PC-3 (cell line): ENCODE data around the gene TMC2.

ENCODE experiments used
- CTCF ChIP-seq: fragments of 300-600 bp; sonication (generic); conservative IDR thresholded peaks from 2 replicates; pipeline ENCODE4 v1.5.1; 2017; ENCODE audit warnings: antibody characterized with exemption, low read depth, mild to moderate bottlenecking, low read length
- EZH2 ChIP-seq: fragments of 300-600 bp; sonication (generic); IDR thresholded peaks from one replicate; pipeline ENCODE4 v1.6.1; 2017; ENCODE audit warnings: antibody characterized with exemption, mild to moderate bottlenecking, low read length; ENCODE audit not compliant: unreplicated experiment
- EZH2phosphoT487 ChIP-seq: fragments of 300-600 bp; sonication (generic); IDR thresholded peaks from 2 replicates; pipeline ENCODE4 v1.6.1; 2018; ENCODE audit warnings: mild to moderate bottlenecking, antibody characterized with exemption, low read length, borderline replicate concordance

DNA sequence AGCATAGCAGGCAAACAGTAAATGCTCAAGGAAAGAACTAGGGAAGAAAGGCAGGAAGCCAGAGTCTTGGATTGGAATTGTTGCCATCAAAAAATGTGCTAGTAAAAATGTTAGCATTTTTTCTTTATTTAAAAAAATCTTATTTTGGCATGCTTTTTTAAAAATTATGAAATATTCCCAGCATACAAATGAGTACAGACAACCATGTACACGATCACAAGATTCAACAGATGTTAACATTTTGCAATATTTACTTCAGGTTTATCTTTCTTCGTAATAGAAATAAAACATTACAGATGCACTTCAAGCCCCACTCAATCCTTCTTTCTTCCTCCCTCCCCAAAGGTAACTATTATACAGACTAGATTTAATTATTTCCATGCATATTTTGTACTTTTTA, 88.7 kb downstream of the TMC2 start:
- TF ChIP-seq CTCF = no peak
- no peak for TF ChIP-seq EZH2phosphoT487
- no peak for TF ChIP-seq EZH2
